Activated naive CD4-positive, alpha-beta T cell treated with anti-CD3 and anti-CD28 coated beads, Interleukin-2, amount 50 U/mL, for 24 hours (primary cell): Measurements from ENCODE around the gene GPR162.

Experiments used
- H3K27ac Mint-ChIP-seq: one replicate; pipeline ENCODE4 v1.8.0; 2021; ENCODE audit warnings: mild to moderate bottlenecking, mixed read lengths
- H3K27me3 Mint-ChIP-seq: one replicate; pipeline ENCODE4 v1.8.0; 2021; ENCODE audit warnings: mixed read lengths
- H3K36me3 Mint-ChIP-seq: one replicate; pipeline ENCODE4 v1.8.0; 2021; ENCODE audit warnings: mixed read lengths
- H3K4me1 Mint-ChIP-seq: one replicate; pipeline ENCODE4 v1.8.0; 2021; ENCODE audit warnings: mixed read lengths
- H3K4me3 Mint-ChIP-seq: one replicate; pipeline ENCODE4 v1.8.0; 2021; ENCODE audit warnings: mild to moderate bottlenecking, mixed read lengths
- H3K9me3 Mint-ChIP-seq: one replicate; pipeline ENCODE4 v1.8.0; 2021; ENCODE audit warnings: mixed read lengths

Gene GPR162

DNA sequence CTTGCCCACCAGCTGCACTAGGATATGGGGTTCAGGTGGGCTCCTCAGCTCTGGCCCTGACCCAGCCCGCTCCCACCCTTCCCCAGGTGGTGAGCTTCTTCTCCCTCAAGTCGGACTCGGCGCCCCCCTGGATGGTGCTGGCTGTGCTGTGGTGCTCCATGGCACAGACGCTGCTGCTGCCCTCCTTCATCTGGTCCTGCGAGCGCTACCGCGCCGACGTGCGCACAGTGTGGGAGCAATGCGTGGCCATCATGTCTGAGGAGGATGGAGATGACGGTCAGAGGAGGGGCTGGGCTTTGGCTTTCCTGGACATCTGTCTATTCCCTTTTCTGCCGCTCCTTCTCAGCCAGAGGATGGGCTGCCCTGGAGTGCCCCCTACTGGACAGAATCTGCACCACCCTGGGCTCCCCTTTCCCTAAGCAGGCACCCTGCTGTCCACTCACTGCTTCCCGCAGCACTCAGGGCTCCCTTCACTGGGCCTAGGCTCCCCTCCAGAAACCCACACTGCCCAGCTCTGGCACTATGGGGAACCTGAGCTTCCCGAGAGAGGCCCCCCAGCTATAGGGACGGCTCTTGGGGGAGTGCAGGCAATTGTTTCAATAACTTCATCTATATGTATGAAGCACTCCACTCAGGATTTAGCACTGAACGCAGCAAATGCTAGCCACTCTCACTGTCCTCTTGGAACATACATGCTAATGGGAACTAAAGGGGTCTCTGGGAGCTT is 3.9 kb downstream of the GPR162 start:
- H3K27ac Mint-ChIP-seq, result peak overlapping the region; percentile 76
- H3K4me3 Mint-ChIP-seq, result no peak overlapping the region
- H3K9me3 Mint-ChIP-seq, result no peaks in the 10 kb centered on the region
- peaks cover 35% of the 10 kb centered on the region for H3K4me1 Mint-ChIP-seq
- no peaks in the 10 kb centered on the region for H3K36me3 Mint-ChIP-seq
- peaks cover 9% of the 10 kb centered on the region for H3K27me3 Mint-ChIP-seq

- H3K36me3 Mint-ChIP-seq, result no peaks in the 10 kb centered on the region
- no peaks in the 10 kb centered on the region for H3K9me3 Mint-ChIP-seq
These were observed 4.6 kb downstream of the GPR162 start for GRCh38 chr12:6826125-6826733.

DNA sequence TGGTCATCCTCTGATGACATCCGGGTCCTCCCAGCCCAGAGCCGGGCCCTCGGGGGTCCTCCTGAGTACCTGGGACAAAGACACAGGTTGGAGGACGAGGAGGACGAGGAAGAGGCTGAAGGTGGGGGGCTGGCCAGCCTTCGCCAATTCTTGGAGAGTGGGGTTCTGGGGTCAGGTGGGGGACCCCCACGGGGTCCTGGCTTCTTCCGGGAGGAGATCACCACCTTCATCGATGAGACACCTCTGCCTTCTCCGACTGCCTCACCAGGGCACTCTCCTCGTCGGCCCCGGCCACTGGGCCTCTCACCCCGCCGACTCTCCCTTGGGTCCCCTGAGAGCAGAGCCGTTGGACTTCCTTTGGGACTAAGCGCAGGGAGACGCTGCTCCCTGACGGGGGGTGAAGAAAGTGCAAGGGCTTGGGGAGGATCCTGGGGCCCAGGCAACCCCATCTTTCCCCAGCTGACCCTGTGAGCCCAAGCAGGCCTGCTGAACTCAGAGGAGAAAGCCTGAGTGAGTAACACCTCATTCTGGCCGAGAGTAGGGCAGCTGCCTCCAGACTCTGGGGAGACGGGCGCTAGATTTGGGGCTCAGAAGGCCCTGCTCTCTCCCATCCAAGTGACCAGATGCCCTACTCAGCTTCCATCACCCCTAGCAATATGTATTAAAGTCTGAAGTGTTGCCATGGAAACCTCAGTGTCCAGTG is 5.3 kb downstream of the GPR162 start:
- peak overlapping the region; percentile 69 for H3K27ac Mint-ChIP-seq
- H3K4me3 Mint-ChIP-seq, result peak overlapping the region; percentile 66
- peaks cover 9% of the 10 kb centered on the region for H3K27me3 Mint-ChIP-seq
- no peaks in the 10 kb centered on the region for H3K36me3 Mint-ChIP-seq
- peaks cover 26% of the 10 kb centered on the region for H3K4me1 Mint-ChIP-seq
- H3K9me3 Mint-ChIP-seq, result no peaks in the 10 kb centered on the region

More at GRCh38 chr12:6826125-6826733, 4.6 kb downstream of the GPR162 start:
- peaks cover 28% of the 10 kb centered on the region for H3K4me1 Mint-ChIP-seq
- H3K27ac Mint-ChIP-seq, result peak overlapping the region; percentile 17
- H3K27me3 Mint-ChIP-seq, result peaks cover 9% of the 10 kb centered on the region
- H3K4me3 Mint-ChIP-seq, result no peak overlapping the region

GRCh38 chr12:6827437-6827911 is 5.9 kb downstream of the GPR162 start:
- Mint-ChIP-seq H3K4me1 (peaks cover 23% of the 10 kb centered on the region), H3K27me3 (peaks cover 9% of the 10 kb centered on the region), H3K36me3 (no peaks in the 10 kb centered on the region), H3K9me3 (no peaks in the 10 kb centered on the region), H3K27ac (peak overlapping the region; percentile 69), H3K4me3 (peak overlapping the region; percentile 66)

- Mint-ChIP-seq H3K27me3 (peaks cover 7% of the 10 kb centered on the region), H3K4me1 (peaks cover 23% of the 10 kb centered on the region), H3K9me3 (no peaks in the 10 kb centered on the region), H3K36me3 (no peaks in the 10 kb centered on the region), H3K4me3 (peak within 1 kb of the TSS; percentile 90), H3K27ac (peak within 1 kb of the TSS; percentile 69)
These were observed 6.6 kb downstream of the GPR162 start, which contains the start of gene P3H3 for GRCh38 chr12:6827982-6828780. TSS of gene P3H3 (plus strand) at chr12:6828407. CDS start at chr12:6828441, 34 bp downstream.

DNA sequence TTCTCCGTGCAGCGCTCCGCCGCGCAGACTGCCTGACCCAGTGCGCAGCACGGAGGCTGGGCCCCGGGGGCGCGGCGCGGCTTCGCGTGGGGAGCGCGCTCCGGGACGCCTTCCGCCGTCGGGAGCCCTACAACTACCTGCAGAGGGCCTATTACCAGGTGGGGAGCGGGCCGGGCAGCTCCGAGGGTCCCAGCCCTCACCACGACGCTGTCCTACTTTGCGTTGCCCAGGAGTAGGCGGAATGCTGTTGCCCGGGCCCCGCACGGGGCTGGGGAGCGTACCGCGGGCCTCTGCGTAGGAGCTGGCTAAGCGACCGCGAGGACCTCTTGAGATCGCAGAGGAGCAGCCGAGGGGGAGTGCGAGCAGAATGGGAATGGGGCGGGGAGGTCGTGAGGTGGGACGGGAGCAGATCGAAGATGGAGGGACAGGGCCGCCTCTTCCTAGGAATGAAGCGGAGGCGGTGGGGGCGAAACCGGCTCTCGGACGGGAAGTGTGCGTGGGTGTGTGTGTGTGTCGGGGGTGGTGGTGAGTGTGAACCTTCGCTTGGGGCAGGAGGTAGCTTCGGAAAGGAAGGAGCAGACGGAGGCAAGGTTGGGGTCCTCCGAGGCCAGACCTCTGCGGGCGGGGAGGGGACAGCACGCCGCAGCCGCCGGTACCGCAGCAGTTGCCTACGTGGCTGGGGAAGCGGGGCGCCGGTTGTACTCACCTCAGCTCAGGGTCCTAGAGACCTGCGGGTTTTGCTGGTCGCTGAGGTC is 7.3 kb downstream of the GPR162 start:
- peak overlapping the region; percentile 41 for H3K27ac Mint-ChIP-seq
- H3K27me3 Mint-ChIP-seq, result peaks cover 7% of the 10 kb centered on the region
- no peaks in the 10 kb centered on the region for H3K9me3 Mint-ChIP-seq
- peaks cover 23% of the 10 kb centered on the region for H3K4me1 Mint-ChIP-seq
- H3K4me3 Mint-ChIP-seq, result peak overlapping the region; percentile 90
- H3K36me3 Mint-ChIP-seq, result no peaks in the 10 kb centered on the region

DNA sequence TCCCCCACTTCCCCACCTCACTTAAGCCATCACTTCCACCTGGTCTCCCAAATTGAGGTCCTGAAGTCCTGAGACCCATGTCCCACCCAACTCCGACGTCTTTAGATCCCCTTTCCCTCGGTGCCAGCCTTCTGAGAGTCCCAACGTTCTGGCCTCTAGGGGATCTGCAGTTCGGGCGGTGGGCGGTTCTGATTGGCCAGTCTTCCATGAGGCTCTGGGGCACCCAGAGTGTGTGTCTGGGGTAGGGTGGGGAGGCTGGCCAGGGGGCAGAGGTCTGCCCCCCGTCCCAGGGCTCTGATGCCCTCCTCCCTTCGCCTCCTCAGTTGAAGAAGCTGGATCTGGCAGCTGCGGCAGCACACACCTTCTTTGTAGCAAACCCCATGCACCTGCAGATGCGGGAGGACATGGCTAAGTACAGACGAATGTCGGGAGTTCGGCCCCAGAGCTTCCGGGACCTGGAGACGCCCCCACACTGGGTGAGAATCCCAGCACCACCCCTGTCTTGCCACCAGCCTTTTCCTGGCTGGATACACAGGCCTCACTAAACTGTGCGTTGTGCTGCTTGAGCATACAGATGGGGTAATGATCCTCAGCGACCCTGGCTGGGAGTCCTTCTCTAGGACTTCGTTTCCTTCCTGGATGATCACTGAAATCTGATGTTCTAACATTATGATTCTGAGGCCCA is 8.1 kb downstream of the GPR162 start:
- H3K27me3 Mint-ChIP-seq, result peaks cover 7% of the 10 kb centered on the region
- H3K4me1 Mint-ChIP-seq, result peaks cover 23% of the 10 kb centered on the region
- H3K4me3 Mint-ChIP-seq, result peak overlapping the region; percentile 90
- no peaks in the 10 kb centered on the region for H3K9me3 Mint-ChIP-seq
- H3K27ac Mint-ChIP-seq, result no peak overlapping the region
- no peaks in the 10 kb centered on the region for H3K36me3 Mint-ChIP-seq

DNA sequence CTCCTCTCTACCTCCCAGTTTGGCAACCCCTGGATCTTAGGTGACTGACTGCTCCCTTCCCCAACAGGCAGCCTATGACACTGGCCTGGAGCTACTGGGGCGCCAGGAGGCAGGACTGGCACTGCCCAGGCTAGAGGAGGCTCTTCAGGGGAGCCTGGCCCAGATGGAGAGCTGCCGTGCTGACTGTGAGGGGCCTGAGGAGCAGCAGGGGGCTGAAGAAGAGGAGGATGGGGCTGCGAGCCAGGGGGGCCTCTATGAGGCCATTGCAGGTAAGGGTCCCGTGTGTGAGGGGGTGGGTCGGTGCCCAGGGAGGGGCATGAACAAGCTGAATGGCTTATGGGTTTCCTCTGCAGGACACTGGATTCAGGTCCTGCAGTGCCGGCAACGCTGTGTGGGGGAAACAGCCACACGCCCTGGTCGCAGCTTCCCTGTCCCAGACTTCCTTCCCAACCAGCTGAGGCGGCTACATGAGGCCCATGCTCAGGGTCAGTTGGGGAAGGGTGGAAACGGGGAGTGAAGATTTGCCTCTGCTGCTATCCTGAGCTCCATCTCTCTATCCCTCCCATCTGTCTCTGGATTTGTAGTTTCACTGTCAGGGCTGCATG is 8.8 kb downstream of the GPR162 start:
- peaks cover 5% of the 10 kb centered on the region for H3K27me3 Mint-ChIP-seq
- H3K9me3 Mint-ChIP-seq, result no peaks in the 10 kb centered on the region
- H3K4me3 Mint-ChIP-seq, result peak overlapping the region; percentile 36

GRCh38 chr12:6830999-6831398 is 9.4 kb downstream of the GPR162 start:
- H3K27me3 Mint-ChIP-seq, result peaks cover 2% of the 10 kb centered on the region
- H3K9me3 Mint-ChIP-seq, result no peaks in the 10 kb centered on the region
- peak overlapping the region; percentile 36 for H3K4me3 Mint-ChIP-seq
- no peaks in the 10 kb centered on the region for H3K36me3 Mint-ChIP-seq
- H3K27ac Mint-ChIP-seq, result no peak overlapping the region
- peaks cover 22% of the 10 kb centered on the region for H3K4me1 Mint-ChIP-seq

More for the DNA sequence above, 8.8 kb downstream of the GPR162 start:
- Mint-ChIP-seq H3K27ac (no peak overlapping the region), H3K4me1 (peaks cover 22% of the 10 kb centered on the region), H3K36me3 (no peaks in the 10 kb centered on the region)

- H3K4me3 Mint-ChIP-seq, result no peak overlapping the region
- peaks cover 25% of the 10 kb centered on the region for H3K4me1 Mint-ChIP-seq
- H3K27ac Mint-ChIP-seq, result no peak overlapping the region
- H3K9me3 Mint-ChIP-seq, result no peaks in the 10 kb centered on the region
- no peaks in the 10 kb centered on the region for H3K36me3 Mint-ChIP-seq
- H3K27me3 Mint-ChIP-seq, result peaks cover 2% of the 10 kb centered on the region
These were observed 9.9 kb downstream of the GPR162 start for GRCh38 chr12:6831450-6831995.

GRCh38 chr12:6832125-6832524 is 10.5 kb downstream of the GPR162 start:
- no peaks in the 10 kb centered on the region for H3K9me3 Mint-ChIP-seq
- peaks cover 2% of the 10 kb centered on the region for H3K27me3 Mint-ChIP-seq
- H3K36me3 Mint-ChIP-seq, result no peaks in the 10 kb centered on the region
- peaks cover 25% of the 10 kb centered on the region for H3K4me1 Mint-ChIP-seq
- no peak overlapping the region for H3K27ac Mint-ChIP-seq
- H3K4me3 Mint-ChIP-seq, result no peak overlapping the region

DNA sequence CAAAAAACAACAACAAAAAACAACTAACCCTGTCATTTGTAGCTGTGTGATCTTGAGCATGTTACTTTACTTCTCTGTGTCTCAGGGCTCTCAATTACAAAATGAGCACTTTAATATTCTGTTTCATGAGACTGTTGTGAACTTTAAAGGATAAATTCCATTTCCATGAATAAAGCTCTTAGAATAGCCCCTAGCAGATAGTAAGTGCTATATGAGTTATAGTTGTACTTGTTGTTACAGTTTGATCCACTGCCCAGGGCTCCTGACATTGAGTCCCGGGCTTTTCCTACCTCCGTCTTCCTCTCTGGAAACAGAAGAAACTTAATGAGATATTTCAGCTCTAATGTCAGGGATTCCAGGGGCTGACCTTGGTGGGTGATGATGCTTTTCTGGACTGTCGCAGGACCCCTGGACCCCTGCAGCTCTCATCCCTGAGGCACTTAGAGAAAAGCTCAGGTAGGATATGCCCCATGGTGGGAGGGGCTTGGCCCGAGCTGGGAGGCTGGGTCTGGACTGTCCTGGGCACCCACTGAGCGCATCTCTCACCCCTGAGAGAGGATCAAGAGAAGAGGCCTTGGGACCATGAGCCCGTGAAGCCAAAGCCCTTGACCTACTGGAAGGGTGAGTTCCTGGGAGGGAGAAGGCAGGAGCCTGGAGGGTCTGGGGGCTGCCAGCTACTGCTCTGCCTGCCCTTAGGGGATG is 11.7 kb downstream of the GPR162 start:
- H3K27me3 Mint-ChIP-seq, result peaks cover 2% of the 10 kb centered on the region
- peak overlapping the region; percentile 14 for H3K27ac Mint-ChIP-seq
- H3K9me3 Mint-ChIP-seq, result no peaks in the 10 kb centered on the region
- H3K36me3 Mint-ChIP-seq, result no peaks in the 10 kb centered on the region
- no peak overlapping the region for H3K4me3 Mint-ChIP-seq
- peaks cover 16% of the 10 kb centered on the region for H3K4me1 Mint-ChIP-seq

GRCh38 chr12:6834254-6834653 is 12.6 kb downstream of the GPR162 start:
- Mint-ChIP-seq H3K27me3 (no peaks in the 10 kb centered on the region), H3K9me3 (no peaks in the 10 kb centered on the region), H3K27ac (no peak overlapping the region)

More at GRCh38 chr12:6834254-6834653, 12.6 kb downstream of the GPR162 start:
- Mint-ChIP-seq H3K4me3 (no peak overlapping the region), H3K4me1 (peaks cover 11% of the 10 kb centered on the region), H3K36me3 (no peaks in the 10 kb centered on the region)
